HG03045 (cell line): ENCODE results near the gene EIF3L.

Experiments used
- ATAC-seq: cut with Tn5 transposase; IDR thresholded peaks from one replicate; pipeline ENCODE4 v1.9.1; 2021; ENCODE audit warnings: mild to moderate bottlenecking, moderate library complexity; ENCODE audit not compliant: unreplicated experiment

EIF3L gene

GRCh38 chr22:37850801-37851200, 1.6 kb downstream of the EIF3L start:
- ATAC-seq, result no peak

DNA sequence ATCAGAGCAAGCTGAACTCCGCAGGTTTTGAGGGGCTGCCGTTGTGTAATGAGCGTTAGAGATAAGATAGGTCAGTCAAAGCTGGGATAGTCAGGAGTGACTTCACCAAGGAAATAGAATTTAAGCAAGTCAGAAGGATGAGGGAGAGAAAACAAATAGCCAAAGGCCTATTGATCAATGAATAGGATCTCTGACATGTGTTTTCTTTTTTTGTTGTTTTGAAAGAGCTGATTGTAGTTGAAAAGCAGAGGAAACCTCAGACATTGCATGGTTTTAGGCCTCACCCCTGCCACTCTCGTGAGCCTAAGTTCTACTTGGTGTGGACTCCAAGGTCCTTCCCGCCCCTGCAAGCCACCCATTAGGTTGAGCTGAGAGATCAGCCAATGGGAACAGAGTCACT, 3.2 kb downstream of the EIF3L start:
- no peak for ATAC-seq

GRCh38 chr22:37854946-37855345, 5.7 kb downstream of the EIF3L start:
- no peak for ATAC-seq

GRCh38 chr22:37855462-37855861, 6.2 kb downstream of the EIF3L start:
- no peak for ATAC-seq

GRCh38 chr22:37860796-37861421, 11.7 kb downstream of the EIF3L start:
- no peak for ATAC-seq

- ATAC-seq, result no peak
Observed at GRCh38 chr22:37862570-37863325, 13.5 kb downstream of the EIF3L start.

DNA sequence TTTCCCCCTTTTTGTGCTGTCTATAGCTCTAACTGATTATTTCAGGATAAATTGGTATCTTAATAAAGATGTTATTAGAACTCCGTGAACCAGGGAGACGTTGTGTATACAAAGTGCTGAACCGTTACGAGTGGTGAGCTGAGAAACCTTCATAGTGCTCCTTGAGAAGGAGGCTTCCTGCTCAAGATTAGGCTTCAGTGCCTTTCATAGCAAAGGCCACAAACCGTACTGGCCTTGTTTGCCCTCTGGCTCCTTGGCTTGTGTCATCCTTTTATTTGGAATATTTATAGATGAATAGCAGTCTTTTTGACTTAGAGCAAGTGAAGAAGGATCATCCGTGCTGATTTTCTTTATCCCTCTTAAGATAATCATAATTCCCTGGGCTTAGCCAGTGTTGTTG, 16.3 kb downstream of the EIF3L start:
- ATAC-seq, result no peak

GRCh38 chr22:37870273-37870672, 21.1 kb downstream of the EIF3L start:
- ATAC-seq, result no peak

DNA sequence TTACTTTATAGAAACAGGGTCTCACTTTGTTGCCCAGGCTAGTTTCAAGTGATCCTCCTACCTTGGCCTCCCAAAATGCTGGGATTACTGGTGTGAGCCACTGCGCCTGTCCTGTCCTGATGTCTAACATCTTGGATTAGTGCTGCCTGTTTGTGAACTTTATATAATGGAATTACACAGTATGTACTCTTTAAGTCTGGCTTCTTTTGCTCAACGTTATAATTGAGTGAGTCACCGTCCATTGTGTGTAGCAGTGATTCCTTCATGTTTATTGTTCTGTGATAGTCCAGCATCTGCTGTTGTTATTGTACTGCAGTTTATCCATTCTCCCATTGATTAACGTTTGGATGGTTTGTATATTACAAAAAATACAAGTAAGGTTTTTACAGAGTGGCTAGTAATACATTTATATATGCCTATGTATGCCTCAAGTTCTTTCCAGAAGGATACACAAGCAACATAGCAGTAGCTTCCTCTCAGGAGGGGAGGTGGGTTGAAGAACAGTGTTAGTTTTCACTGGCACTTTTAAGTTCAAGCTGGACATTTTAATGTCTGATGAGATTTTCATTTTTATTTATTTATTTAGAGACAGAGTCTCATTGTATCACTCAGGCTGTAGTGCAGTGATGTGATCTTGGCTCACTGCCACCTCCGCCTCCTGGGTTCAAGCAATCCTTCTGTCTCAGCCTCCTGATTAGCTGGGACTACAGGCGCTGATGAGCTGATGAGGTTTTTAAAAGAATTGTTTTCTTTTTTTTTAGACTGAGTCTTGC, 31.6 kb downstream of the EIF3L start:
- ATAC-seq, result no peak

DNA sequence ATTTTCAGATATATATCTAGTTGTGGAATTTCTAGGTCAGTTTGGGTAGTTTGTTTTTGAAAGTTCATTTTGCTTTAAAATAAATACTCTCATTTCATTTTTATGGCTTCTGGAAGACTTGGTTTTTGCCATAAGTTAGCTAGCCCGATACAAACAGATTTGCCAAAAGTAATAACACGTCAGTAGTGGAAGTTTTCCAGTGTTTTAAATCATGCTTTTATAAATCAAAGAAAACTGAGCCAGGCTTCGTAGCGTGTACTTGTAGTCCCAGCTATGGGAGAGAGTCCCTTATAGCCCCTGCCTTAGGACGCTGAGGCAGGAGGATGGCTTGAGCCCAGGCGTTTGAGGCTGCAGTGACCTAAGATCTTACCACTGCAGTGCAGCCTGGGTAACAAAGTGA, 35.2 kb downstream of the EIF3L start:
- ATAC-seq, result no peak

- ATAC-seq, result no peak
Observed at GRCh38 chr22:37887584-37888378, 38.6 kb downstream of the EIF3L start.

DNA sequence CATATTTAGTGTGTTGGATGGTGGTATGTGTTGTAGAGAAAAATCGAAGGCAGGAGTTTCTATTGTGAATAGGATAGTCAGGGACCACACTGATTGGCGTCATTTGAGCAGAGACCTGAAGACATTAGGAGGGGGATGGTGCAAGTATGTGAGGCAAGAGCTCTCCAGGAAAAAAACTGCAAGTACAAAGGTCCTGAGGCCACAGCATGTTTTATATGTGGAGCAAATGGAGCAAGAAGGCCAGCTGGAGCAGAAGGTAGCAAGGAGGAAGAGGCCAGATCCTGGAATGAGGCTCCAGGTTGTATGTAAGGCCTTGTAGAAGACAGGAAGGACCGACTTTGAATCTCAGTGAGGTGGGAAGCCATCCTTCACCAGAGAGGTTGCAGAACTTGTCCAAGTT, 42.7 kb downstream of the EIF3L start:
- no peak for ATAC-seq

GRCh38 chr22:37892566-37893335, 43.5 kb downstream of the EIF3L start:
- no peak for ATAC-seq

DNA sequence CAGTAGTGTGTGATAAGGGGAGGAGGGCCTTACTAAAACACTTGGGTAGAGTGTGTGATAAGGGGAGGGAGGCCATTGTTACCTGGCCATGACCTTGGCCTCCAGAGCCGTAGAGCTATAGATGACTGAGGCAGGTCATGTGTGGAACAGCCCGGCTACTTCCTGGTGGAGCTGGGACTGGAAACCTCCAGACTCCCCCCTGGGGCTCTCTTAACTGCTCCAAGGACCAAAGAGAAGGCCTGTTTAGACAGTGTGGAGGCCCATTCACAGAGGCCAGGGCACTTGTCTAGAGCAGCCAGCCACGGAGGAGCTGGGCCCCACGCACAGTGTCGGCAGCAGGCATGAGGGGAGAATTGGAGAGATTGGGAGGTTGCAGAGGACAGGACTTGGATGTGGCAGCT, 44.4 kb downstream of the EIF3L start:
- no peak for ATAC-seq

DNA sequence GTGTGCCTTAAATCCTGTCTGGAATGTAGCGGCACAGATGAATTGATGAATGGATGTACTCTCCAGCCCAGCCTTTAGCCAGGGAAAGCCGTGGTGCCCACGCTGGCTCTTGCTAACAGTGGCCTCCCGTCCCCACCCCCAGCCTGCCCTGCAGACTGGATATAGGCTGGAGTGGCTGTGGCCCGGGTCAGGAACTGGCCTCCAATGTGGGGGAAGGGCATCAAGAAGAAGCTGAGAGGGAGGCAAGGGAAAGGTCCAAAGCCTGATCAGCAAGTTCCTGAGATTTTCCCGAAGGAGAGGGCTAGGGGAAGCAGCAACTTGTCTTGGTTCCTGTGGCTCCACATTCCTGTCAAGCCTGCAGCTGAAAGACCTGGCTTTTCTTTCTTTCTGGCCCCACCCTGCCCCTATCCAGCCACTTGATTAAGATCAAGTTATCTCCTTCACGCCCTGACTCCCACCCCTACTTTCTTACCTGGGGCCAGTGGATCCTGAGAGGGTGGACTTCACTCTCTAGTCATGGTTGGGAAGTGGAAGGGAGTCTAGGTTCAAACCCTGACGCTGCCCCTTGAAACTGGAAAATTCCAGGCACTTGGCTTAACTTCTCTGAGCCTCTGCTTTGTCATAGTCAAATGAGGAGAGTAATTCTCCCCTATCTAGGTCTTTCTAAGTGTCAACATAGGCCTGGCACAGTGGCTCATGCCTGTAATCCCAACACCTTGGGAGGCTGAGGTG, 45.9 kb downstream of the EIF3L start:
- no peak for ATAC-seq

GRCh38 chr22:37896181-37896592, 47.0 kb downstream of the EIF3L start:
- peak; percentile 57 for ATAC-seq

DNA sequence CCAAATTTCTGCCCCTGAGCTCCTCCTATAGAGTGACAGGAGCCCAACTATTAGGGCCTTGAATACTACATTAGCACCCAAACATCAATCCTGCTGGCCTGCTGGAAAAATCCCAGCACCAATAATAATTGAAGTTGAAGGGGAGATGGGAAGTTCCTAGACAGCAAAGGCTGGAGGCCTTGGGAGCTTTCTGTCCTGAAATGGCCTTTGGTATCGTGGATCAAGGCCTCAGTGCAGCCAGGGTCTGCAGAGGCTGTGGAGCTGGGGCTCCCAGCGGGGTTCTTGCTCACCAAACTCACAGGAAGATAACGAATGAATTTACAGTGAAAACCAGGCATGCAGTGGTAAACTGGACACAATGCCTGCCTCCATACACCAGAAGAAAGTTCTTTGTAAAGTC, 47.7 kb downstream of the EIF3L start:
- ATAC-seq, result no peak

DNA sequence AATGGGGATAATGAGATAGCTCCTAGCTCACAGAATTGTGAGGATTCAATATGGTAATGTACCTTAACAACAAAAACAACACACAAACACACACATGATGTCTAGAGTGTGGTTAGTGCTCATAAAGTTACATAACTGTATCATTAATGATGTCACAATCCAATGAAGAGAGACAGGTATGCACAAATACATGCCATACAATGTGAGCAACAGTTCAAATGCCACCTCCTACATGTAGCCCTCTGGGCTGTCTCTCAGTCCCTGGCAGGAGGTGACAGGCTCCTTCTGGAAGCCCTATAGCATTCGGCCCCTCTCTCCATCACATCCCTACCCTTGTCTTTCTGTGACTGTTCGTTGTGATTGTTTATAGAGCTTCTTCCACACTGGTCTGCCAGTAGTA, 48.6 kb downstream of the EIF3L start:
- no peak for ATAC-seq

- no peak for ATAC-seq
Observed at GRCh38 chr22:37898441-37899181, 49.4 kb downstream of the EIF3L start.
